Progenitor cell of endocrine pancreas (in vitro differentiated cells): ENCODE measurements around the gene CNGA2. TPM values are rescaled to one million over a fixed set of nuclear protein-coding genes. Genes with fewer than 3 reads are reported as not detected.

Experiments used
- DNase-seq: peaks from one replicate; pipeline ENCODE4 v3.0.0; 2021; ENCODE audit warnings: low spot score; ENCODE audit not compliant: unreplicated experiment
- H3K27ac Mint-ChIP-seq: 2 replicates; pipeline ENCODE4 v1.8.0; 2021; ENCODE audit warnings: mild to moderate bottlenecking, moderate library complexity, mixed read lengths
- H3K27me3 Mint-ChIP-seq: 2 replicates; pipeline ENCODE4 v1.8.0; 2021; ENCODE audit warnings: mixed read lengths
- H3K36me3 Mint-ChIP-seq: 2 replicates; pipeline ENCODE4 v1.8.0; 2022; ENCODE audit warnings: mixed read lengths; ENCODE audit not compliant: insufficient read depth
- H3K4me1 Mint-ChIP-seq: 2 replicates; pipeline ENCODE4 v1.8.0; 2021; ENCODE audit warnings: low read depth, mixed read lengths
- H3K4me3 Mint-ChIP-seq: 2 replicates; pipeline ENCODE4 v1.8.0; 2021; ENCODE audit warnings: low read depth, mild to moderate bottlenecking, moderate library complexity, mixed read lengths
- H3K9me3 Mint-ChIP-seq: 2 replicates; pipeline ENCODE4 v1.8.0; 2021; ENCODE audit warnings: low read depth, mixed read lengths
- total RNA-seq: library from RNA; stranded (reverse); gene quantifications from 2 replicates; pipeline ENCODE4 v1.2.1, GENCODE V29; 2021
- TF ChIP-seq, protein P1 (sequence below): fragments of 200-600 bp; sonication (generic); IDR thresholded peaks from one replicate; pipeline ENCODE4 v1.5.0; 2021; ENCODE audit warnings: antibody characterized with exemption, mild to moderate bottlenecking; ENCODE audit not compliant: unreplicated experiment

The CNGA2 gene
- total RNA-seq, 1 donor from 2014 or later, result not detected

DNA sequence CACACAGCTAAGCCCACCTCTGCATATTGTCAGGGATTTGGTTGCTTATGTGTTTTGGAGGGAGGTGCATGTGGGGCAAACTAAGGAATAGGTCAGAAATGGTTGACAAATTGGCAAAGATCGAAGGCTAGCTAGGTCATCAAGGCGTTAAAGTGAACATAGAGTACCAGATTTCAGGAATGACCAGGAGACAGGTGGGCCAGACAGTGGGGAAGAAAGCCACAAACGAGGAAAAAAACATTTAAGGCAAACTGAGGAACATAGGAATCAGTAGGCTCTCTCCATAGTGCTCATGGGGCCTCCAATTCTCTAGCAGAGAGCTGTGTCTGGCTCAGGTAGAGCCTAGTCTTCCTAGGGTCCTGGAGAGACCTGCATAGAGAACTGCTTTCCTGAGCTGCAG lies 57.4 kb downstream of the CNGA2 start:
- H3K4me3 Mint-ChIP-seq, result no peak overlapping the region
- DNase-seq, result no peak
- no peaks in the 10 kb centered on the region for H3K36me3 Mint-ChIP-seq
- no peak overlapping the region for H3K27ac Mint-ChIP-seq
- peaks cover 17% of the 10 kb centered on the region for H3K9me3 Mint-ChIP-seq
- no peaks in the 10 kb centered on the region for H3K27me3 Mint-ChIP-seq
- TF ChIP-seq, protein P1, sequence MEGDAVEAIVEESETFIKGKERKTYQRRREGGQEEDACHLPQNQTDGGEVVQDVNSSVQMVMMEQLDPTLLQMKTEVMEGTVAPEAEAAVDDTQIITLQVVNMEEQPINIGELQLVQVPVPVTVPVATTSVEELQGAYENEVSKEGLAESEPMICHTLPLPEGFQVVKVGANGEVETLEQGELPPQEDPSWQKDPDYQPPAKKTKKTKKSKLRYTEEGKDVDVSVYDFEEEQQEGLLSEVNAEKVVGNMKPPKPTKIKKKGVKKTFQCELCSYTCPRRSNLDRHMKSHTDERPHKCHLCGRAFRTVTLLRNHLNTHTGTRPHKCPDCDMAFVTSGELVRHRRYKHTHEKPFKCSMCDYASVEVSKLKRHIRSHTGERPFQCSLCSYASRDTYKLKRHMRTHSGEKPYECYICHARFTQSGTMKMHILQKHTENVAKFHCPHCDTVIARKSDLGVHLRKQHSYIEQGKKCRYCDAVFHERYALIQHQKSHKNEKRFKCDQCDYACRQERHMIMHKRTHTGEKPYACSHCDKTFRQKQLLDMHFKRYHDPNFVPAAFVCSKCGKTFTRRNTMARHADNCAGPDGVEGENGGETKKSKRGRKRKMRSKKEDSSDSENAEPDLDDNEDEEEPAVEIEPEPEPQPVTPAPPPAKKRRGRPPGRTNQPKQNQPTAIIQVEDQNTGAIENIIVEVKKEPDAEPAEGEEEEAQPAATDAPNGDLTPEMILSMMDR, result no peak
- no peaks in the 10 kb centered on the region for H3K4me1 Mint-ChIP-seq

DNA sequence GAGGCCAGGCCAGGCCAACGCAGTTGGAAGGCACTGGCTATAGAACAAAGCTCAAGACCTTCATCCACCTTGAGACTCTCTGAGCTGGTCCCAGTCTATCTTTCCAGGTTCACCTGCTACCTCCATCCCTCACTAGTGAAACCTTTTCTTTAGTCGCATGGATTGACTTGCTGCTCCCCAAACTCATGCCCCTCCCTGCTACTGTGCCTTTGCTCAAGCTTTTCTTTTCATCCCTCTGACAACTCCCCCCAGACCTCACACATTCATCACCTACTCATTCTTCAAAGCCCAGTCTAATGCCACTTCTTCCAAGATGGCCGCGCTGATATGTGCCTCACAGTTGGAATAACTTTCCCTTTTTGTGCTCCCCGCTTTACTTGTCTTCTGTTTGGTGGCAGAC lies 58.0 kb downstream of the CNGA2 start:
- Mint-ChIP-seq H3K27ac (no peak overlapping the region), H3K27me3 (no peaks in the 10 kb centered on the region), H3K9me3 (peaks cover 18% of the 10 kb centered on the region), H3K36me3 (peaks cover 2% of the 10 kb centered on the region), H3K4me1 (no peaks in the 10 kb centered on the region), H3K4me3 (no peak overlapping the region)
- DNase-seq, result no peak
- TF ChIP-seq, protein P1, result no peak

DNA sequence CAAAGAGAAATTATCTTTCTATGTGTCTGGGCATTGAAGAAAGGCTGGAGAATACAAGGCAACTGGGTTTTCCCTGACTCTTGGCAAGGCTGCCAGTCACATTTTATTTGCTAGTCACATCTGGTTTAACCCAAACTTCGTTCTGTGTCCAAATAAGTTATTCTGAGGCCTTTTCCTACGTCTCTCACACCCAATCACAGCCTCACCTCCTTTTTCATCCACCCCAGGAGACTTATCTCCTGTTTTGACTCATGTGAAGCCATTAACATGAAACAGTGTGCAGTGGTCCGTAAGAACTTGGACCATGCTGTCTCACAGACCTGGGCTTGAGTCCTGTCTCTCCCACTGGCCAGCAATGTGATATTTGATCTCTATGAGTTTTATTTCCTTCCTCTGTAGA lies 59.3 kb downstream of the CNGA2 start:
- H3K9me3 Mint-ChIP-seq, result peaks cover 23% of the 10 kb centered on the region
- TF ChIP-seq, protein P1, result no peak
- peaks cover 2% of the 10 kb centered on the region for H3K36me3 Mint-ChIP-seq
- H3K27ac Mint-ChIP-seq, result no peak overlapping the region
- H3K4me3 Mint-ChIP-seq, result no peak overlapping the region
- no peak for DNase-seq
- no peaks in the 10 kb centered on the region for H3K27me3 Mint-ChIP-seq
- H3K4me1 Mint-ChIP-seq, result no peaks in the 10 kb centered on the region

Other genes with a start within 250 kb of the CNGA2 start
- gene PASD1, start 171.1 kb upstream of the CNGA2 start, total RNA-seq, result not detected in 2 replicates
- gene PRRG3, start 39.3 kb upstream of the CNGA2 start, total RNA-seq, result 5.6 and 5.9 TPM in 2 replicates
- gene FATE1, start 18.7 kb upstream of the CNGA2 start, total RNA-seq, result 0.78 TPM in 1 of 2 replicates, not detected in the other
- not detected in 2 replicates for gene MAGEA4, start 178.1 kb downstream of the CNGA2 start, total RNA-seq
- 1.5 and 2.6 TPM in 2 replicates for gene GABRE, start 239.9 kb downstream of the CNGA2 start, total RNA-seq